ENCODE measurements around the gene THOC2. TPM values are rescaled to one million over a fixed set of nuclear protein-coding genes. Genes with fewer than 3 reads are reported as not detected.
"Not testable (repeated sequence)": the region's sequence is repeated elsewhere in the genome, so short reads cannot be mapped to it uniquely, and the experiment has no call there.

Gene THOC2
- total RNA-seq, 2 donors from 2014 or later: 64.0 to 64.7 TPM

DNA sequence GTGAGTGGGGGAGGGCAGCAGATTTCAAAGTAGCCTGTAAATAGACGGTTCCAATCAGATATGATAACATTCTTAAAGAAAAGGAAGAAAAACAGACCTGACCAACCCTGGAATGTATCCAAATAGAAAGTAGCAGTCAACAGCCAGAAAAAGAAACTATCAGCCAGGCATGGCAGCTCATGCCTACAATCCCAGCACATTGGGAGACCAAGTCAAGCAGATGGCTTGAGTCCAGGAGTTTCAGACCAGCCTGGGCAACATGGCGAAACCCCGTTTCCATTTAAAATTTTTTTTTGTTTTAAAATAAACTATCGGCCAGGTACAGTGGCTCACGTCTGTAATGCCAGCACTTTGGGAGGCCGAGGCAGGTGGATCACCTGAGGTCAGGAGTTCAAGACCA lies 125.0 kb downstream of the THOC2 start:
- intact Hi-C loops (cut with DNase I, micrococcal nuclease): no loop called here
- DNase-seq (no peak), ATAC-seq (no peak)

DNA sequence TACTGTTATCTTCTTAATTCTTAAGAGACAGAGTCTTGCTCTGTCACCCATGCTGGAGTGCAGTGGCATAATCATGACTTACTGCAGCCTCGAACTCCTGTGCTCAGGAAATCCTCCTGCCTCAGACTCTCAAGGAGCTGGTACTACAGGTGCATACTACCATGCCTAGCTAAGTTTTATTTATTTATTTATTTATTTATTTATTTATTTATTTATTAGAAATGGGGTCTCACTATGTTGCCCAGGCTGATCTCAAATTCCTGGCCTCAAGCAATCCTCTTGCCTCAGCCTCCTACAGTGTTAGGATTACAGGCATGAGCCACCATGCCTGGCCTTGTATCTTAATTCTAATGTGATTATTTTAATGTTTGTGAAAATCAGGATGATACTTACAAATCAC lies 125.6 kb downstream of the THOC2 start:
- intact Hi-C loops (cut with DNase I, micrococcal nuclease): no loop called here
- DNase-seq (no peak), ATAC-seq (no peak)

DNA sequence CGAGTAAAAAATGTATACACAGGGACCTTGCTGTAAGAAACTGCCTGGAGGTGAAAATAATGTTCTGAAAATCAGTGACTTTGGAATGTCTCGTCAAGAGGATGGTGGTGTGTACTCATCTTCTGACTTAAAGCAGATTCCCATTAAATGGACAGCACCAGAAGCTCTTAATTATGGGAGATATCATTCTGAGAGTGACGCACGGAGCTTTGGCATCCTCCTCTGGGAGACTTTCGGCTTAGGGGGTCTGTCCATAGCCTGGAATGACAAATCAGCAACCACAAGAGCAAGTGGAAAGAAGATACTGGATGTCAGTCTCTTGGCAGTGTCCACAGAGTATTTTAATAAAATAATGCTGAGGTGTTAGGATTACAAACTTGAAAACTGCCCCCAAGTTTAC lies 129.4 kb downstream of the THOC2 start:
- DNase-seq (no peak), ATAC-seq (no peak)
- intact Hi-C loops (cut with DNase I, micrococcal nuclease): no loop called here

DNA sequence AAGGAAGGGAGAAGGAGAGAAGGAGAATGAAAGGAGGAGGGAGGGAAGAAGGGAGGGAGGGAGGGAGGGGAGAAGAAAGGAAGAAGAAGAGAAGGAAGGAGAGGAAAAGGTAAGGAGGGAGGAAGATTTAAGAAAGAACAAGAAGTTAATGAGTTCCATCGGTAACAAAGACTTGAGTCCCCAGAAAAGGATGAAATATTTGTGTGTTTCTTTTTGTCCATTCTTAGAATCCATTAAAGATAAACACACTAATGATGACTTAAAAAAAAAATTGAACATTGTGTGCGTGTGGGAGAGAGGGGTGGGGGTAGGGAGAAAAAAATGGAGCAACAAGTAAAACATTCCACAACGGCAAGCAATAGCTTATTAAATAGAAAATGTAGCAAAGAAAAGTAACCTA lies 131.4 kb downstream of the THOC2 start:
- intact Hi-C loops (cut with DNase I, micrococcal nuclease): no loop called here
- DNase-seq (no peak), ATAC-seq (no peak)

DNA sequence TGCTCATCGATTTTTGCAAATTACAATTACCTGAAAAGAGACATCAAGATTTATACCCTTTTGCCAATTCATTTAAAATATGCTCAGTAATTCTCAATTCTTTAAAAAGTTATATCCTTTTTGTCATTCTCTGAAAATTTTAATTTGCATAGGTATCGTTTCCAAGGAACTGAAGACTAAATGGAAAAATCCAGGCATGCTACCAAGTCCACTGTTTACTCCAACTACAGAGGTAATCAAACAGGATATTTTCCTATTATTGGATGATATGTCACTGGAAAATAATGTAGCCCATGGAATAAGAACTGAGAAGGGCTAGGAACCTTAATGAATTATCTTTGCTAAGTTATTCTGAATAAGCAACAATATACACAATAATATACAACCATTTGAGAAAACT lies 132.7 kb downstream of the THOC2 start:
- intact Hi-C loops (cut with DNase I, micrococcal nuclease): no loop called here
- ATAC-seq (no peak), DNase-seq (no peak)

DNA sequence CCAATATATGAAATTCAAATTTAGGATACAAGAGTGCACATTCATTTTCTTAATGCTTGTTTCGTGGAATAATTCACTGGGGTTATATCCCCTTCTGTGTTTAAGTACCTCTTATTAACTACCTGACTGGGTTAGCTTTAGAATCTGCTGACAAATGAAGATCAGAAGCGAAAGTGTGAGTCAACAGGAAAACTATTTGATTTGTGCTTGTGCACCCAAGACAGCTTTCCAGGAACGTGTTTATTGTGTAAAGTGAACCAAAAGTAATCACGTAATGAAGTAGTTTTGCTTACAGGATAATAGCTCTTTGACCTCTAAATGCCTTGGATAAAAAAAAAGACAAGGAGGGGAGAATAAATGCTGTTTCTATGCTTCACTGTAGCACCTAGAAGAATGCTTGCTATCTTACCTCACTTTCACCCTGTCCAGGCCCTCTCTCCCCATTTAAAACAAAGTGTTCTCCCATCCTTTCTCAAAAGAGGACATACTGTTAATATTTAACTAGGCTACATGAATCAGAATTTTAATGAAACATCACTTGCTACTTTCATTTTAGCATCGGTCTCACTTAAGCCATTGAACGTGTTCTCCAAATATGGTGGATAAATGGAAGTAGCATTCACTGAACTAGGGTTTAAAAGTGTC lies 141.9 kb downstream of the THOC2 start:
- ATAC-seq: peak; percentile 30

DNA sequence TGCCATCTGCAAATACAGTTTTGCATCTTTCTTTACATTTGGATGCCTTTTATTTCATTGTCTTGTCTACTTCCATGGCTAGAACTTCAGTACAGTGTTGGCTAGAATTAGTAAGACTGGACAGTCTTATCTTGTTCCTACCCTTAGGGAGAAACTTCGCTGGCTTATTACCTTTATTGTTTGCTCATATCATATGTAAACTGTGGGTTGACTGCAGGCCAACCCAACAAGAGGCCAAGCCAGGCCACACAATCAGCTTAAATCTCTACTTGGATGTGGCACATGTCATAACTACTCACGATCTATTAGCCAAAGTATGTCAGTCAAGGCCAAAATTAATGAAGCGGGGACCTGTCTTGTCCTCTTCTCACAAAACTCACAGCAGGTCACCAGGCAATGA lies 144.1 kb downstream of the THOC2 start:
- DNase-seq (no peak), ATAC-seq (peak; percentile 58)
- intact Hi-C loops (cut with DNase I, micrococcal nuclease): no loop called here

More for the DNA sequence above, 141.9 kb downstream of the THOC2 start:
- no peak for DNase-seq
- intact Hi-C loops (cut with DNase I, micrococcal nuclease): no loop called here

DNA sequence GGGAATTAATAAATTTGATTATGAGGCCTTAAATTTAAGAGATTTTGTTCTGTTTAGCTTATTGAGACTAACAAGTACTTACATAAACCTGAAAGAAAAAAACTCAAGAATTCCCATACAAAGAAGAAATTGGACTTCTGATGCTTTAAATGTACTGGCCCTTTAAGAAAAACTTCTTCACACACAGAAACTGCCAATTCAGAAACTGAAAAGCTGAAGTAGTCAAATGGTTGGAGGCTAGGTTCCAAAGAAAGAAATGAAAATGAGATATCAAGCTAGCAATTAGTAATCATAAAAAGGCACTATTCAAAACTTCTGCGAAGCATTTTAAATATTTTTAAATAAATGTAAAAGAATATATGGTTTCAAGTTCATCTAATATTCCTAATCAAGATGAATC lies 151.3 kb downstream of the THOC2 start:
- intact Hi-C loops (cut with DNase I, micrococcal nuclease): no loop called here
- DNase-seq: no peak

DNA sequence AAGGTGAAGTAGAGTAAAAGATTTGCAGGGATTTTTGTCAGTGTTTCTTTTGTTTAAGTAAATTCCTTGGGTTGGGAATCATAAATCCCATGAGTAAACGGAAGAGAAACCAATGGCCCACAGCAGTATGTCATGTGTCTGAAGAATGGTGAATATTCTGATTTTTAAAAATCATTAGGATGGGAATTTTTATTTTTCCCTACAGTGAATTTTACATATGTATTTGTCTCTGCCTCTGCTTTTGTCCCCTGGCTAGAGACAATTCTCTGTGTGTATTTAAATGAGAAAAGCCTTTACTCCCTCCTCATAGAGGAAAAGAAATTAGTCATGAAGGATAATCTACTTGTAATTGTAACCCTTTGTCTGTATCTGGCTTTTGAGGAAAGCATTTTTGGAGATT lies 152.1 kb downstream of the THOC2 start:
- no peak for DNase-seq

More for the DNA sequence above, 151.3 kb downstream of the THOC2 start:
- ATAC-seq: no peak

DNA sequence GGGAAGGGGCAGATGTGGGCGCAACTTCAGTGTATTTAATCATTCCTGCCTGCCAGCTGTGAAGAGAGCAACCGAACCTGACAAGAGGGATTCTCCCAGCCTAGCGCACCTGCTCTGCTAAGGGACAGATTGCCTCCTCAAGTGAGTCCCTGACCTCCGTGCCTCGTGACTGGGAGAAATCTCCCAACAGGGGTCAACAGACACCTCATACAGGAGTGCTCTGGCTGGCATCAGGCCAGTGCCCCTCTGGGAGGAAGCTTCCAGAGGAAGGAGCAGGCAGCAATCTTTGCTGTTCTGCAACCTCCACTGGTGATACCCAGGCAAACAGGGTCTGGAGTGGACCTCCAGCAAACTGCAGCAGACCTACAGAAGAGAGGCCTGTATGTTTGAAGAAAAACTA lies 158.8 kb downstream of the THOC2 start:
- DNase-seq; intact Hi-C loops (cut with DNase I, micrococcal nuclease); ATAC-seq: not testable (repeated sequence)

More for the DNA sequence above, 152.1 kb downstream of the THOC2 start:
- ATAC-seq: no peak
- intact Hi-C loops (cut with DNase I, micrococcal nuclease): no loop called here

DNA sequence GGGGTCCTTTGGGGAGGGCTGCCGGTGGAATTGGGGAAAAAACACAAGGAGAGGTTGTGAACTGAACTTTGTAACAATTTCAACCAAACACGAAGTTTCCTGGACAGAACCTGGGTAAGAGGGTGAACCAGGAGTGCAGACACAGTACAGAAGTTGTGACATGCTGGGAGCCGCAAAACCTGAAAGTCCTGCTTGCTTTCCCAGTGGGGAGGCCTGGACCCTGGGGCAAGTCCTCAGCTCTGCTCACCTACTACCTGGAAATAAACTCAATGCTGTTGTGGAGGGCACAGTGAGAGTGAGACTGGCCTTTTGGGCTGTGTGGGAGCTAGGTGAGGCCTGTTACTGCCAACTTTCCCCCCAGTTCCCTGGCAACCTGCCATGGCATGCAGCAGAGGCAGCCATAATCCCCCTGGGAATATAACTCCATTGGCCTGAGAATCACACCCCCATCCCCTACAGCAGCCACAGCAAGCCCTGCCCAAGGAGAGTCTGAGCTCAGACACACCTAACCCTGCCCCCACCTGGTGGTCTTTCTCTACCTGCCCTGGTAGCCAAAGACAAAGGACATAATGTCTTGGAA lies 162.8 kb downstream of the THOC2 start:
- no peak for ATAC-seq
- DNase-seq: no peak
- intact Hi-C loops (cut with DNase I, micrococcal nuclease): no loop called here

DNA sequence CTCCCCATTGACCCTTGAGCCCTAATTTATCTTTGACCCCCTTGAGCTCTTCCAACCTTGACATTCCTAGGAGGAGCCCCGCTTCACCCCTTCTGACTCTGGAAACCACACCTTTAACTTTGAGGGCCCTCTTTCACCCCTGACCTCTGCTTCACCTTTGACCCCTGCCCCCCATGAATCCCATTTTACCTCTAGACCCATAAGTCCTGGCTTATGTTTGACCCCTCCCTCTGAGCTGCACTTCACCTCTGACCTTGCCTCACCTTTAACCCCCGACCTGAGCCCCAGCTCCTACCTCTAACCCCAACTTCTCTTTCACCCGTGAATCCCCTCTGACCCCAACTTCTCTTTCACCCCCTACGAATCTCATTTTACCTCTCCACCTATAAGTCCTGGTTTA lies 169.7 kb downstream of the THOC2 start:
- ATAC-seq (no peak), DNase-seq (no peak)
- intact Hi-C loops (cut with DNase I, micrococcal nuclease): no loop called here

DNA sequence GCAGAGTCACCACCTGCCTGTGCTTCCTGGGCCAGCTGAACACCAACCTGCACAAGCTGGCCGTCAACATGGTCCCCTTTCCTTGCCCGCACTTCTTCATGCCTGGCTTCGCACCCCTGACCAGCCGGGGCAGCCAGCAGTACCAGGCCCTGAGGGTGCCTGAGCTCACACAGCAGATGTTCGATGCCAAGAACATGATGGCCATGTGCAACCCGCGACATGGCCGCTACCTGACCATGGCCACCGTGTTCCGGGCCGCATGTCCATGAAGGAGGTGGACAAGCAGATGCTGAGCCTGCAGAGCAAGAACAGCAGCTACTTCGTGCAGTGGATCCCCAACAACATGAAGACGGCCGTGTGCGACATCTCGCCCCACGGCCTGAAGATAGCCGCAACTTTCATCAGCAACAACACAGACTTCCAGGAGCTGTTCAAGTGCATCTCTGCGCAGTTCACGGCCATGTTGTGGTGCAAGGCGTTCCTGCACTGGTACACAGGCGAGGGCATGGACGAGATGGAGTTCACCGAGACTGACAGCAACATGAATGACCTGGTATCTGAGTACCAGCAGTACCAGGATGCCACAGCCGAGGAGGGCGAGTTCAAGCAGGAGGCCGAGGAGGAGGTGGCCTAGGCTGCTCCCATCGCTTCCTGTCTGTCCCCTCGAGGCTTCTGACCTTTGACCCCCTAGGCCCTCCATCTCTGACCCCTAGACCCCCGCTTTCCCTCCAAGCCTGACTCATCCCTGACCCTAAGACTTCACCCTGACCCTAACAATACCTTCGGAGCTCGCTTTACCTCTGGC lies 170.3 kb downstream of the THOC2 start:
- DNase-seq (no peak), ATAC-seq (no peak)
- intact Hi-C loops (cut with DNase I, micrococcal nuclease): no loop called here

DNA sequence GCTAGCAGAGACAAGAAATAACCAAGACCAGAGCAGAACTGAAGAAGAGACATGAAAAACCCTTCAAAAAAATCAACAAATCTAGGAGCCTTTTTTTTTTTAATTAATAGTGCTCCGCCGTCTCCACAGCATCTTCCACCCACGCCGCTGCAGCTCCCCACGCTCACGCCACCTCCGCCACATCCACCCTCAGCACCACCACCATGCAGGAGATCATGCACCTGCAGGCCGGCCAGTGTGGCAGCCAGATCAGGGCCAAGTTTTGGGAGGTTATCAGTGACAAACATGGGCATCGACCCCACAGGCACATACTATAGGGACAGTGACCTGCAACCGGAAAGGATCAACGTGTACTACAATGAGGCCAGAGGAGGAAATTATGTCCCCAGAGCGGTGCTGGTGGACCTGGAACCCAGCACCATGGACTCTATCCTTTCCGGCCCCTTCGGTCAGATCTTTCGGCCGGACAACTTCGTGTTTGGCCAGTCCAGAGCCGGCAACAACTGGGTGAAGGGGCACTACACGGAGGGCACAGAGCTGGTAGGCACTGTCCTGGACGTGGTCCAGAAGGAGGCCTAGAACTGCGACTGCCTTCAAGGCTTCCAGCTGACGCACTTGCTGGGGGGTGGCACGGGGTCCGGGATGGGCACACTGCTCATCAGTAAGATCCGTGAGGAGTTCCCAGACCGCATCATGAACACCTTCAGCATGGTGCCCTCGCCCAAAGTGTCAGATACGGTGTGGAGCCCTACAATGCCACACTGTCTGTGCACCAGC lies 171.2 kb downstream of the THOC2 start:
- ATAC-seq (no peak), DNase-seq (no peak)
- intact Hi-C loops (cut with DNase I, micrococcal nuclease): no loop called here

DNA sequence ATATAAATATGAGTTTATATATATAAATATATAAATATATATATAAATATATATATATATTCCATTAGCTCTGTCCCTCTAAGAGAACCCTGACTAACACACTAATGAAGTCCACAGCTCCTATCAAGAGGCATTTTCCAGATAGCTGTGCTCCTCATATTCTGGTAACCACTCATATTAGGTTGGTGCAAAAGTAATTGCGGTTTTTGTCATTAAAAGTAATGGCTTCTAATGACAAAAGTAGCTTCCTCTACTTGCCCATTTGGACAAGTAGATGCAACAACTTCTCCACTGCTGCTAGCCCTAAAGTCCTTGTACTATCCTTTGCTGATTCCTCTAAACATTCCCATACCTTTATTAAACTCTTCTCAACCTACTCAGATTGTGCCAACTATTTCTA lies 182.0 kb downstream of the THOC2 start:
- DNase-seq: no peak
- ATAC-seq: no peak
- intact Hi-C loops (cut with DNase I, micrococcal nuclease): no loop called here

Other genes with a start within 250 kb of the THOC2 start
- gene XIAP, start 127.0 kb upstream of the THOC2 start, total RNA-seq: 10 to 100 TPM; 81.0 to 89.0 TPM
- 10 to 100 TPM; 58.8 to 66.8 TPM for gene STAG2, start 228.7 kb upstream of the THOC2 start, total RNA-seq

Measured in left colon (tissue), 2 donors.